ENCODE results near the gene KIF5C.

DNA sequence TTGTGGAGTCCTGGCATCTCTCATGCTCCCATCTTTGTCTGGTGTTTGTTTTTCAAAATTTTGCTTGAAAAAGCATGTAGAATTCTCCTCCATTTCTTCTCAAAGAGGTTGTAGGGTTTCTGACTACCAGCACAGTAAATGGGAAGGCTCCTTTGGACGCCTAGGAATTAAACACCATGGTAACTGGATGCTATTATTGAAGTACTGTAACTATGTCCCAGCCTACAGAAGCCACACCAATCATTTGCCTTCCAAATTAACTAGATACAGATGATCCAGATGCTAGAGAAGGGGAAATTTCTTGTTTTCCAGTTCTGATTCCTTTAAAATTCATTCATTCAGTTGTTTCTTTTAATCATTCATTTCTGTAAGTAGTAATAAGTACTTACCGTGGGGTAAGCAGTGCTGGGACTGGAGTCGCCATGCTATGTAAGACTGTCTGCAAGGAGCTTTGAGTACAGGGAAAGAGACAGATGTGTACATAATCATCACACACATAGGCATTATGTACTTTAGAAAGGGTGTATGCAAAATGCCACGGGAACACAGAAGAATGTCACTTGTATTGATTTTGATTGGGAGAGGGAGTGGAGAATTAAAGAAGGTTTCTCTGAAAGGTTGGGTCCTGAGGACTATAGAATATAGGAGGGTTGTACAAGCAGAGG lies 49.6 kb downstream of the KIF5C start:
- TF ChIP-seq CTCF (conservative IDR thresholded peaks at IDR 0.05; ENCODE audit: low read length) (no peak), EZH2phosphoT487 (IDR thresholded peaks at IDR 0.05; ENCODE audit: borderline replicate concordance) (no peak)
